ENCODE data around the gene PRMT7.

DNA sequence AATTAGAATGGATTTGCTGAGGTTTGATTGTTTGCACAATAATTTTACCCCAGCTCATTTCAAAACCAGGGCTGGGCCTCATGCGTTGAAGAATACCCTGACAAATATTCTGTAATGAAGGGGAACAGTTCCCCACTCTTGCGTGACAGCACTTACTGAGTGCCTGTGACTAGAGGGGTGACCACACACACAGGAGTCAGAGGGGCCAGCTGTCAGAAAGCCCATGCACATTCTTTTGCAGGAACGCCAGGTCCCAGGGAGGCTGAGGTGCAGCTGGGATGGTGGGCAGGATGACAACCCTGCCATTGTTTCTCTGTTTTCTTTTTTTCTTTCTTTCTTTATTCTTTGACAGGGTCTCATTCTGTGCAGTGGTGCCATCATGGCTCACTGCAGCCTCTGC lies 92.9 kb downstream of the PRMT7 start:
- TF ChIP-seq EZH2phosphoT487 (IDR thresholded peaks at IDR 0.05; ENCODE audit: borderline replicate concordance, low read length), result no peak
- TF ChIP-seq, protein P1, sequence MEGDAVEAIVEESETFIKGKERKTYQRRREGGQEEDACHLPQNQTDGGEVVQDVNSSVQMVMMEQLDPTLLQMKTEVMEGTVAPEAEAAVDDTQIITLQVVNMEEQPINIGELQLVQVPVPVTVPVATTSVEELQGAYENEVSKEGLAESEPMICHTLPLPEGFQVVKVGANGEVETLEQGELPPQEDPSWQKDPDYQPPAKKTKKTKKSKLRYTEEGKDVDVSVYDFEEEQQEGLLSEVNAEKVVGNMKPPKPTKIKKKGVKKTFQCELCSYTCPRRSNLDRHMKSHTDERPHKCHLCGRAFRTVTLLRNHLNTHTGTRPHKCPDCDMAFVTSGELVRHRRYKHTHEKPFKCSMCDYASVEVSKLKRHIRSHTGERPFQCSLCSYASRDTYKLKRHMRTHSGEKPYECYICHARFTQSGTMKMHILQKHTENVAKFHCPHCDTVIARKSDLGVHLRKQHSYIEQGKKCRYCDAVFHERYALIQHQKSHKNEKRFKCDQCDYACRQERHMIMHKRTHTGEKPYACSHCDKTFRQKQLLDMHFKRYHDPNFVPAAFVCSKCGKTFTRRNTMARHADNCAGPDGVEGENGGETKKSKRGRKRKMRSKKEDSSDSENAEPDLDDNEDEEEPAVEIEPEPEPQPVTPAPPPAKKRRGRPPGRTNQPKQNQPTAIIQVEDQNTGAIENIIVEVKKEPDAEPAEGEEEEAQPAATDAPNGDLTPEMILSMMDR (conservative IDR thresholded peaks at IDR 0.05; ENCODE audit: low read depth, low read length), result no peak
